HepG2 (cell line): Measurements from ENCODE around the gene GABRA4. TPM values are rescaled to one million over a fixed set of nuclear protein-coding genes. Genes with fewer than 3 reads are reported as not detected.

Experiments
- CTCF ChIP-seq: sonication (generic); formaldehyde crosslinking; IDR thresholded peaks from 2 replicates; pipeline ENCODE4 v1.5.0; 2020; ENCODE audit warnings: mild to moderate bottlenecking, missing genetic modification reagents, moderate library complexity
- HOXD1 ChIP-seq: sonication (generic); formaldehyde crosslinking; IDR thresholded peaks from 2 replicates; pipeline ENCODE4 v1.5.0; 2020; ENCODE audit warnings: missing genetic modification reagents
- JUN ChIP-seq: sonication (generic); formaldehyde crosslinking; IDR thresholded peaks from 2 replicates; pipeline ENCODE4 v1.4.0; 2020; ENCODE audit warnings: mild to moderate bottlenecking, missing genetic modification reagents
- MATR3 ChIP-seq: sonication (generic); formaldehyde crosslinking; IDR thresholded peaks from 2 replicates; pipeline ENCODE4 v1.4.0; 2020; ENCODE audit warnings: missing genetic modification reagents
- MTERF4 ChIP-seq: sonication (generic); formaldehyde crosslinking; IDR thresholded peaks from 2 replicates; pipeline ENCODE4 v1.8.0; 2023; ENCODE audit warnings: mild to moderate bottlenecking, missing genetic modification reagents
- REST ChIP-seq, 2 experiments: IDR thresholded peaks; 2 replicates each; pipeline ENCODE4 v1.6.1; 2011 to 2012; ENCODE audit warnings: low read length in 2 of 2, borderline replicate concordance in 1 of 2, low read depth in 1 of 2, mild to moderate bottlenecking in 1 of 2, moderate library complexity in 1 of 2
- SP1 ChIP-seq, 2 experiments: fragments of 450-650 bp in 1 of 2; sonication (generic) in 1 of 2; formaldehyde crosslinking in 1 of 2; IDR thresholded peaks; 2 replicates each; pipeline versions ENCODE4 v1.4.0 to v1.6.1; 2016 to 2020; ENCODE audit warnings: missing genetic modification reagents in 1 of 2
- TARDBP ChIP-seq: sonication (generic); formaldehyde crosslinking; IDR thresholded peaks from 2 replicates; pipeline ENCODE4 v1.8.0; 2022; ENCODE audit warnings: mild to moderate bottlenecking, missing genetic modification reagents
- THAP11 ChIP-seq: IDR thresholded peaks from 2 replicates; pipeline ENCODE4 v1.6.1; 2016; ENCODE audit warnings: missing biosample characterization, missing genetic modification reagents
- YEATS2 ChIP-seq: sonication (generic); formaldehyde crosslinking; IDR thresholded peaks from 2 replicates; pipeline ENCODE4 v1.4.0; 2020; ENCODE audit warnings: missing genetic modification reagents, borderline replicate concordance
- ZBTB20 ChIP-seq: sonication (generic); formaldehyde crosslinking; IDR thresholded peaks from 2 replicates; pipeline ENCODE4 v1.8.1; 2023; ENCODE audit warnings: missing genetic modification reagents, low read depth, mild to moderate bottlenecking, borderline replicate concordance
- ZBTB46 ChIP-seq: sonication (generic); formaldehyde crosslinking; IDR thresholded peaks from 2 replicates; pipeline ENCODE4 v1.4.0; 2020; ENCODE audit warnings: mild to moderate bottlenecking, missing genetic modification reagents, borderline replicate concordance
- ZBTB7B ChIP-seq: sonication (generic); formaldehyde crosslinking; IDR thresholded peaks from 2 replicates; pipeline ENCODE4 v1.4.0; 2020; ENCODE audit warnings: missing genetic modification reagents
- ZNF207 ChIP-seq: fragments of 450-650 bp; IDR thresholded peaks from 2 replicates; pipeline ENCODE4 v1.6.1; 2016; ENCODE audit warnings: antibody characterized with exemption, borderline replicate concordance
- ZNF280D ChIP-seq: sonication (generic); formaldehyde crosslinking; IDR thresholded peaks from 2 replicates; pipeline ENCODE4 v1.5.1; 2020; ENCODE audit warnings: mild to moderate bottlenecking, missing genetic modification reagents
- ZNF546 ChIP-seq: sonication (generic); formaldehyde crosslinking; conservative IDR thresholded peaks from 2 replicates; pipeline ENCODE4 v1.8.1; 2023; ENCODE audit warnings: mild to moderate bottlenecking, missing genetic modification reagents
- ZNF7 ChIP-seq: IDR thresholded peaks from 2 replicates; pipeline ENCODE4 v1.6.1; 2016; ENCODE audit warnings: missing biosample characterization, missing genetic modification reagents
- ZNF768 ChIP-seq: sonication (generic); formaldehyde crosslinking; IDR thresholded peaks from 2 replicates; pipeline ENCODE4 v1.4.0; 2020; ENCODE audit warnings: missing genetic modification reagents
- polyA plus RNA-seq, 8 experiments: library from polyadenylated mRNA; depleted of rRNA in 3 of 8; stranded (reverse) in 7 of 8; unstranded in 1 of 8; fragments of >200 nt; fragmentation: Illumina TruSeq in 4 of 8; extraction: Trizol in 4 of 8; gene quantifications; 2 replicates each; pipeline versions ENCODE4 v1.2.1 to v1.2.3, GENCODE V29; 2011 to 2016; ENCODE audit warnings: low read depth in 4 of 8, missing spikeins in 1 of 8, mixed read lengths in 1 of 8; ENCODE audit not compliant: insufficient read depth in 1 of 8
- total RNA-seq, 5 experiments: library from RNA; depleted of rRNA; stranded (reverse); fragments of >200 nt; fragmentation: Illumina TruSeq; extraction: Trizol; gene quantifications; 2 replicates each; pipeline ENCODE4 v1.2.3, GENCODE V29; 2016; ENCODE audit warnings: low read depth in 1 of 5

The GABRA4 gene
- total and polyA plus RNA-seq, 2 of the 13 experiments (the other 11 are each of a cell fraction or from before 2014, with no cell fraction given) = not detected

GRCh38 chr4:47032405-47033106 is 39.2 kb upstream of the GABRA4 start (continued):
- TF ChIP-seq MTERF4 (CRISPR knock-in tag) (no peak), ZBTB20 (no peak), ZNF280D (no peak), REST (IDR thresholded peaks at IDR 0.05; ENCODE audit: borderline replicate concordance in 1 of 2, low read depth in 1 of 2, low read length in 2 of 2) (no peak), ZNF7 (CRISPR knock-in tag) (no peak), JUN (CRISPR knock-in tag) (no peak), ZNF768 (CRISPR knock-in tag) (no peak; the same call in 1 of the 2 replicates), THAP11 (no peak), ZBTB7B (peak; percentile 94), ZNF546 (CRISPR knock-in tag) (no peak), MATR3 (CRISPR knock-in tag) (no peak), HOXD1 (CRISPR knock-in tag) (no peak), TARDBP (CRISPR knock-in tag) (no peak), ZNF207 (no peak), ZBTB46 (no peak), SP1 (IDR thresholded peaks at IDR 0.05) (no peak), SP1 (CRISPR knock-in tag; IDR thresholded peaks at IDR 0.05) (no peak), CTCF (CRISPR knock-in tag) (peak; percentile 94), YEATS2 (CRISPR knock-in tag) (no peak)
